Breast epithelium (tissue), 4 donors: ENCODE data around the gene FAM168A. TPM values are rescaled to one million over a fixed set of nuclear protein-coding genes. Genes with fewer than 3 reads are reported as not detected.

Experiments
- DNase-seq, 2 donors: peaks; one replicate each; pipeline ENCODE4 v3.0.0-alpha.2; 2019; ENCODE audit warnings: low spot score in 2 of 2
- H3K27ac ChIP-seq, 2 donors: fragments of 200-600 bp; sonication (generic) in 1 of 2; one replicate each; pipeline ENCODE4 v1.5.1; 2016 to 2019; ENCODE audit warnings: mild to moderate bottlenecking in 1 of 2
- H3K27me3 ChIP-seq, 2 donors: fragments of 200-600 bp; sonication (generic) in 1 of 2; one replicate each; pipeline versions ENCODE4 v1.5.1 to v1.6.0; 2017 to 2019; ENCODE audit warnings: control low read depth in 1 of 2, mild to moderate bottlenecking in 1 of 2
- H3K36me3 ChIP-seq: fragments of 200-600 bp; one replicate; pipeline ENCODE4 v1.5.1; 2019
- H3K4me1 ChIP-seq, 2 donors: fragments of 200-600 bp; sonication (generic); one replicate each; pipeline ENCODE4 v1.5.1; 2016 to 2019; ENCODE audit warnings: control low read depth in 1 of 2
- H3K4me3 ChIP-seq, 3 donors: fragments of 200-600 bp; sonication (generic); 1 replicate in 2 of 3; 2 replicates in 1 of 3; pipeline ENCODE4 v1.5.1; 2016 to 2019; ENCODE audit warnings: mild to moderate bottlenecking in 3 of 3, moderate library complexity in 2 of 3
- H3K9me3 ChIP-seq, 2 donors: fragments of 200-600 bp; sonication (generic) in 1 of 2; one replicate each; pipeline ENCODE4 v1.5.1; 2016 to 2019; ENCODE audit warnings: control low read depth in 1 of 2
- CTCF ChIP-seq, 3 donors: fragments of 450-650 bp; IDR thresholded peaks; one replicate each; pipeline ENCODE4 v1.5.1; 2016 to 2017; ENCODE audit warnings: antibody characterized with exemption in 3 of 3, mild to moderate bottlenecking in 3 of 3, moderate library complexity in 3 of 3
- POLR2A ChIP-seq: fragments of 450-650 bp; IDR thresholded peaks from one replicate; pipeline ENCODE4 v1.6.1; 2016; ENCODE audit warnings: antibody characterized with exemption, mild to moderate bottlenecking, moderate library complexity
- POLR2AphosphoS5 ChIP-seq, 3 donors: sonication (generic); formaldehyde crosslinking; IDR thresholded peaks; one replicate each; pipeline ENCODE4 v1.6.1; 2017; ENCODE audit warnings: antibody characterized with exemption in 3 of 3
- intact Hi-C: fragments of 100-400 bp; cut with DNase I; formaldehyde crosslinking; loops from one replicate; pipeline ENCODE4 v1.15.1; 2023; ENCODE audit warnings: low total_unique reads
- total RNA-seq, 3 donors: library from RNA; depleted of rRNA; stranded (reverse); fragments of >200 nt; gene quantifications; one replicate each; pipeline ENCODE4 v1.1.0, GENCODE V29; 2016

The FAM168A gene
- total RNA-seq, 3 donors from 2014 or later: 26.5 to 41.9 (median 28.8) TPM

- TF ChIP-seq POLR2AphosphoS5 (IDR thresholded peaks at IDR 0.05) (no peak), CTCF (IDR thresholded peaks at IDR 0.05) (no peak), POLR2A (no peak)
These were observed 142.9 kb downstream of the FAM168A start for GRCh38 chr11:73454987-73455386.

GRCh38 chr11:73453562-73453961 is 144.3 kb downstream of the FAM168A start:
- intact Hi-C loops: no loop called here
- TF ChIP-seq CTCF (IDR thresholded peaks at IDR 0.05) (no peak), POLR2AphosphoS5 (IDR thresholded peaks at IDR 0.05) (no peak), POLR2A (no peak)
- Histone ChIP-seq H3K27ac (no peak overlapping the region), H3K9me3 (no peaks in the 10 kb centered on the region), H3K4me3 (no peak overlapping the region), H3K4me1 (no peaks in the 10 kb centered on the region), H3K27me3 (no peaks in the 10 kb centered on the region), H3K36me3 (no peaks in the 10 kb centered on the region)
- DNase-seq: no peak

More at GRCh38 chr11:73454987-73455386, 142.9 kb downstream of the FAM168A start:
- no peak overlapping the region for H3K4me3 ChIP-seq
- no peaks in the 10 kb centered on the region for H3K36me3 ChIP-seq
- H3K9me3 ChIP-seq: no peaks in the 10 kb centered on the region
- no peak for DNase-seq
- intact Hi-C loops: no loop called here
- no peaks in the 10 kb centered on the region for H3K27me3 ChIP-seq
- H3K27ac ChIP-seq: no peak overlapping the region
- no peaks in the 10 kb centered on the region for H3K4me1 ChIP-seq

- Histone ChIP-seq H3K9me3 (no peaks in the 10 kb centered on the region), H3K27me3 (no peaks in the 10 kb centered on the region), H3K4me3 (no peak overlapping the region), H3K27ac (no peak overlapping the region), H3K4me1 (no peaks in the 10 kb centered on the region), H3K36me3 (no peaks in the 10 kb centered on the region)
- TF ChIP-seq POLR2AphosphoS5 (IDR thresholded peaks at IDR 0.05): no peak
- no peak for TF ChIP-seq POLR2A
- no peak for TF ChIP-seq CTCF (IDR thresholded peaks at IDR 0.05)
- intact Hi-C loops: no loop called here
- no peak for DNase-seq
These were observed 145.2 kb downstream of the FAM168A start for GRCh38 chr11:73452726-73453125.

- H3K4me3 ChIP-seq: no peak overlapping the region
- H3K27me3 ChIP-seq: no peaks in the 10 kb centered on the region
- no peak overlapping the region for H3K27ac ChIP-seq
- DNase-seq: no peak
- H3K36me3 ChIP-seq: no peaks in the 10 kb centered on the region
- H3K4me1 ChIP-seq: no peaks in the 10 kb centered on the region
- TF ChIP-seq POLR2AphosphoS5 (IDR thresholded peaks at IDR 0.05) (no peak), POLR2A (no peak), CTCF (IDR thresholded peaks at IDR 0.05) (no peak)
- H3K9me3 ChIP-seq: no peaks in the 10 kb centered on the region
- intact Hi-C loops: no loop called here
These were observed 146.0 kb downstream of the FAM168A start for GRCh38 chr11:73451896-73452295.

GRCh38 chr11:73446766-73447165 is 151.1 kb downstream of the FAM168A start:
- DNase-seq: no peak
- H3K36me3 ChIP-seq: no peaks in the 10 kb centered on the region
- H3K27me3 ChIP-seq: no peaks in the 10 kb centered on the region
- H3K4me3 ChIP-seq: no peak overlapping the region
- TF ChIP-seq CTCF (IDR thresholded peaks at IDR 0.05): no peak
- TF ChIP-seq POLR2A: no peak
- TF ChIP-seq POLR2AphosphoS5 (IDR thresholded peaks at IDR 0.05): no peak
- intact Hi-C loops: no loop called here
- no peaks in the 10 kb centered on the region for H3K9me3 ChIP-seq
- H3K27ac ChIP-seq: no peak overlapping the region
- H3K4me1 ChIP-seq: no peaks in the 10 kb centered on the region
